GM13976 (cell line): ENCODE measurements around the gene BCAT1.

Experiments
- DNase-seq: peaks from one replicate; pipeline ENCODE4 v3.0.0; 2012; ENCODE audit warnings: low spot score
- CTCF ChIP-seq: IDR thresholded peaks from 2 replicates; pipeline ENCODE4 v1.5.1; 2012; ENCODE audit warnings: borderline replicate concordance, mild to moderate bottlenecking; ENCODE audit not compliant: insufficient read depth; ENCODE audit errors: extremely low read depth, missing control alignments, control extremely low read depth
- in situ Hi-C: fragments of 300-500 bp; cut with MboI; formaldehyde crosslinking; loops from one replicate; pipeline ENCODE4 v1.12.0; 2022; ENCODE audit warnings: low sequenced_read_pairs, mixed read lengths, inconsistent platforms; ENCODE audit not compliant: unreplicated experiment

BCAT1 gene

GRCh38 chr12:24760162-24760561 lies 188.7 kb downstream of the BCAT1 start:
- no peak for DNase-seq
- no peak for TF ChIP-seq CTCF
- in situ Hi-C loops = loop anchor here (25.0 kb wide), 1 partner anchor 1548 kb away; no protein-coding TSS in a partner anchor
